Natural killer cell (primary cell): ENCODE measurements around the gene NPAS3. TPM values are rescaled to one million over a fixed set of nuclear protein-coding genes. Genes with fewer than 3 reads are reported as not detected.

Source experiments
- ATAC-seq, 3 donors: fragments of 150-1000 bp in 2 of 3; fragments of 200-7000 bp in 1 of 3; cut with Tn5 transposase; 1 replicate in 1 of 3; 2 replicates in 2 of 3; pipeline ENCODE4 v1.10.0; 2021; ENCODE audit warnings: mild to moderate bottlenecking in 2 of 3, moderate library complexity in 2 of 3
- DNase-seq, 2 donors: peaks; one replicate each; pipeline versions ENCODE4 v3.0.0 to v3.0.0-alpha.2; 2013 to 2021; ENCODE audit warnings: mixed read lengths in 1 of 2
- H3K27ac ChIP-seq: one replicate; pipeline ENCODE4 v1.5.1; 2013; ENCODE audit warnings: mild to moderate bottlenecking, low read length
- H3K27me3 ChIP-seq: one replicate; pipeline ENCODE4 v1.6.1; 2013; ENCODE audit warnings: low read length; ENCODE audit not compliant: control insufficient read depth, insufficient read depth
- H3K36me3 ChIP-seq: one replicate; pipeline ENCODE4 v1.6.1; 2013; ENCODE audit warnings: low read length; ENCODE audit not compliant: control insufficient read depth, insufficient read depth
- H3K4me1 ChIP-seq: one replicate; pipeline ENCODE4 v1.6.1; 2013; ENCODE audit warnings: low read length; ENCODE audit not compliant: control insufficient read depth, insufficient read depth
- H3K4me3 ChIP-seq: one replicate; pipeline ENCODE4 v1.5.1; 2013; ENCODE audit warnings: low read length
- H3K9me3 ChIP-seq: one replicate; pipeline ENCODE4 v1.6.1; 2013; ENCODE audit warnings: low read length; ENCODE audit not compliant: control insufficient read depth, insufficient read depth
- H3K27ac Mint-ChIP-seq, 2 donors: one replicate each; pipeline ENCODE4 v1.8.0; 2022; ENCODE audit warnings: mild to moderate bottlenecking in 2 of 2, mixed read lengths in 2 of 2, moderate library complexity in 1 of 2
- H3K27me3 Mint-ChIP-seq, 2 donors: one replicate each; pipeline ENCODE4 v1.8.0; 2022; ENCODE audit warnings: low read depth in 2 of 2, mixed read lengths in 2 of 2
- H3K36me3 Mint-ChIP-seq: one replicate; pipeline ENCODE4 v1.8.0; 2022; ENCODE audit warnings: mixed read lengths
- H3K4me1 Mint-ChIP-seq, 2 donors: one replicate each; pipeline ENCODE4 v1.8.0; 2022; ENCODE audit warnings: mixed read lengths in 2 of 2
- H3K4me3 Mint-ChIP-seq: one replicate; pipeline ENCODE4 v1.8.0; 2022; ENCODE audit warnings: mild to moderate bottlenecking, moderate library complexity, mixed read lengths
- H3K9me3 Mint-ChIP-seq, 2 donors: one replicate each; pipeline ENCODE4 v1.8.0; 2022; ENCODE audit warnings: mixed read lengths in 2 of 2
- CTCF ChIP-seq: fragments of 200-600 bp; IDR thresholded peaks from one replicate; pipeline ENCODE4 v1.8.0; 2022; ENCODE audit warnings: antibody characterized with exemption
- WGBS: methylation state at CpG from one replicate; pipeline ENCODE4 v1.1.7; 2013; ENCODE audit warnings: missing lambda C conversion rate; ENCODE audit not compliant: insufficient coverage; 5-methylcytosine and 5-hydroxymethylcytosine counted together
- intact Hi-C: fragments of 100-400 bp; cut with micrococcal nuclease; formaldehyde crosslinking; loops from one replicate; pipeline ENCODE4 v1.14.2; 2022
- total RNA-seq, 4 donors: library from RNA; stranded (reverse); fragments of 120-200 nt in 1 of 4; gene quantifications; one replicate each; pipeline versions ENCODE4 v1.2.3 to v1.2.4, GENCODE V29; 2013 to 2022

The NPAS3 gene
- total RNA-seq, 3 donors from 2014 or later (not counting 1 experiment from before 2014, with no cell fraction given), result not detected

- intact Hi-C loops, result no loop called here
- no peaks in the 10 kb centered on the region for H3K27me3 ChIP-seq
- Mint-ChIP-seq H3K4me3 (no peak overlapping the region), H3K27me3 (no peaks in the 10 kb centered on the region), H3K9me3 (peaks cover 0 to 11% of the 10 kb centered on the region in 2 donors), H3K36me3 (no peaks in the 10 kb centered on the region), H3K4me1 (no peaks in the 10 kb centered on the region), H3K27ac (no peak overlapping the region)
- H3K9me3 ChIP-seq, result no peaks in the 10 kb centered on the region
- no peaks in the 10 kb centered on the region for H3K4me1 ChIP-seq
- H3K4me3 ChIP-seq, result no peak overlapping the region
- 93% methylated on average over 4 of the region's 5 CpGs for WGBS
- H3K36me3 ChIP-seq, result no peaks in the 10 kb centered on the region
- ATAC-seq, result no peak
- no peak for TF ChIP-seq CTCF
- no peak overlapping the region for H3K27ac ChIP-seq
- no peak for DNase-seq
Measured at GRCh38 chr14:33285902-33286700, 347.4 kb downstream of the NPAS3 start.

GRCh38 chr14:33287189-33287588 is 348.5 kb downstream of the NPAS3 start:
- TF ChIP-seq CTCF, result no peak
- Mint-ChIP-seq H3K4me3 (no peak overlapping the region), H3K36me3 (no peaks in the 10 kb centered on the region), H3K27ac (no peak overlapping the region), H3K9me3 (peaks cover 0 to 11% of the 10 kb centered on the region in 2 donors), H3K27me3 (no peaks in the 10 kb centered on the region), H3K4me1 (no peaks in the 10 kb centered on the region)
- DNase-seq, result no peak
- Histone ChIP-seq H3K4me3 (no peak overlapping the region), H3K27me3 (no peaks in the 10 kb centered on the region), H3K36me3 (no peaks in the 10 kb centered on the region), H3K27ac (no peak overlapping the region), H3K9me3 (no peaks in the 10 kb centered on the region), H3K4me1 (no peaks in the 10 kb centered on the region)
- intact Hi-C loops, result no loop called here
- no peak for ATAC-seq
- WGBS, result 87% methylated on average over 6 of the region's 6 CpGs

- DNase-seq (no peak), ATAC-seq (no peak)
- H3K9me3 ChIP-seq, result no peaks in the 10 kb centered on the region
- TF ChIP-seq CTCF, result no peak
- no peaks in the 10 kb centered on the region for H3K27me3 ChIP-seq
- H3K4me1 ChIP-seq, result no peaks in the 10 kb centered on the region
- intact Hi-C loops, result no loop called here
- H3K27me3 Mint-ChIP-seq, result no peaks in the 10 kb centered on the region
- peaks cover 9 to 12% of the 10 kb centered on the region in 2 donors for H3K9me3 Mint-ChIP-seq
- no peak overlapping the region for H3K4me3 ChIP-seq
- no peaks in the 10 kb centered on the region for H3K36me3 ChIP-seq
- WGBS, result 94% methylated on average over 3 of the region's 4 CpGs
- H3K36me3 Mint-ChIP-seq, result no peaks in the 10 kb centered on the region
- H3K4me1 Mint-ChIP-seq, result no peaks in the 10 kb centered on the region
- no peak overlapping the region for H3K27ac ChIP-seq
- no peak overlapping the region for H3K4me3 Mint-ChIP-seq
- no peak overlapping the region for H3K27ac Mint-ChIP-seq
Measured at GRCh38 chr14:33290641-33291040, 352.0 kb downstream of the NPAS3 start.
